RWPE2 (cell line): ENCODE data around the gene HNRNPUL2.

Source experiments
- ATAC-seq: fragments of 200-7000 bp; cut with Tn5 transposase; 3 replicates; pipeline ENCODE4 v1.9.1; 2021; ENCODE audit warnings: low read depth
- DNase-seq: peaks from one replicate; pipeline ENCODE4 v3.0.0-alpha.2; 2020; ENCODE audit warnings: low spot score
- H3K27ac ChIP-seq: fragments of 450-650 bp; 2 replicates; pipeline ENCODE4 v1.5.1; 2017; ENCODE audit warnings: mild to moderate bottlenecking; ENCODE audit not compliant: poor library complexity, severe bottlenecking
- H3K27me3 ChIP-seq: fragments of 250-450 bp; sonication (Bioruptor Pico); 2 replicates; pipeline ENCODE4 v1.5.1; 2021; ENCODE audit warnings: mild to moderate bottlenecking, moderate library complexity; ENCODE audit not compliant: insufficient read depth, poor library complexity, severe bottlenecking
- H3K36me3 ChIP-seq: fragments of 250-450 bp; sonication (Bioruptor Pico); 2 replicates; pipeline ENCODE4 v1.5.1; 2020; ENCODE audit warnings: low read depth, mild to moderate bottlenecking, moderate library complexity
- H3K4me1 ChIP-seq: fragments of 250-450 bp; sonication (Bioruptor Pico); 2 replicates; pipeline ENCODE4 v1.5.1; 2021; ENCODE audit warnings: mild to moderate bottlenecking, moderate library complexity; ENCODE audit not compliant: insufficient read depth, poor library complexity, severe bottlenecking
- H3K4me3 ChIP-seq: fragments of 250-450 bp; sonication (Bioruptor Pico); 2 replicates; pipeline ENCODE4 v1.5.1; 2021; ENCODE audit warnings: mild to moderate bottlenecking, moderate library complexity; ENCODE audit not compliant: severe bottlenecking
- H3K9me3 ChIP-seq: fragments of 250-450 bp; sonication (Bioruptor Pico); 2 replicates; pipeline ENCODE4 v1.5.1; 2021; ENCODE audit warnings: mild to moderate bottlenecking, moderate library complexity; ENCODE audit not compliant: severe bottlenecking
- CTCF ChIP-seq: fragments of 450-650 bp; IDR thresholded peaks from one replicate; pipeline ENCODE4 v1.5.1; 2017; ENCODE audit warnings: mild to moderate bottlenecking, moderate library complexity; ENCODE audit not compliant: poor library complexity, severe bottlenecking

Gene HNRNPUL2

GRCh38 chr11:62667460-62667859, 59.8 kb downstream of the HNRNPUL2 start:
- TF ChIP-seq CTCF: no peak
- DNase-seq (no peak), ATAC-seq (no peak)
- peaks cover 6% of the 10 kb centered on the region for H3K4me1 ChIP-seq
- no peaks in the 10 kb centered on the region for H3K27me3 ChIP-seq
- H3K36me3 ChIP-seq: peaks cover 27% of the 10 kb centered on the region
- H3K27ac ChIP-seq: peak overlapping the region; percentile 84
- no peak overlapping the region for H3K4me3 ChIP-seq
- no peaks in the 10 kb centered on the region for H3K9me3 ChIP-seq

GRCh38 chr11:62666259-62666926, 60.9 kb downstream of the HNRNPUL2 start:
- Histone ChIP-seq H3K27ac (peak overlapping the region; percentile 84), H3K4me3 (peak overlapping the region; percentile 88), H3K4me1 (peaks cover 6% of the 10 kb centered on the region), H3K36me3 (peaks cover 28% of the 10 kb centered on the region), H3K27me3 (no peaks in the 10 kb centered on the region), H3K9me3 (no peaks in the 10 kb centered on the region)
- DNase-seq (no peak), ATAC-seq (peak; percentile 3; the same call in 1 of the 3 replicates)
- no peak for TF ChIP-seq CTCF

- TF ChIP-seq CTCF: no peak
- H3K4me1 ChIP-seq: peaks cover 2% of the 10 kb centered on the region
- H3K27ac ChIP-seq: peak overlapping the region; percentile 84
- peak overlapping the region; percentile 88 for H3K4me3 ChIP-seq
- no peaks in the 10 kb centered on the region for H3K9me3 ChIP-seq
- peak; percentile 8 for ATAC-seq
- no peak for DNase-seq
- no peaks in the 10 kb centered on the region for H3K27me3 ChIP-seq
- H3K36me3 ChIP-seq: peaks cover 32% of the 10 kb centered on the region
These were observed 61.5 kb downstream of the HNRNPUL2 start for GRCh38 chr11:62665599-62666258.

- H3K27ac ChIP-seq: peak within 1 kb of the TSS; percentile 84
- no peaks in the 10 kb centered on the region for H3K27me3 ChIP-seq
- no peaks in the 10 kb centered on the region for H3K9me3 ChIP-seq
- H3K4me3 ChIP-seq: peak within 1 kb of the TSS; percentile 88
- TF ChIP-seq CTCF: no peak
- ATAC-seq: peak; percentile 83
- peaks cover 32% of the 10 kb centered on the region for H3K36me3 ChIP-seq
- DNase-seq: peak; percentile 89
- no peaks in the 10 kb centered on the region for H3K4me1 ChIP-seq
These were observed 62.1 kb downstream of the HNRNPUL2 start, which contains the start of the genes C11orf98 and CSKMT for GRCh38 chr11:62665075-62665598. TSS of gene C11orf98 (minus strand) at chr11:62665210. CDS start at chr11:62665169, 41 bp downstream. TSS of gene CSKMT (plus strand) at chr11:62665312. CDS start at chr11:62665880, 568 bp downstream.
